ENCODE results near the gene RNF144A.

DNA sequence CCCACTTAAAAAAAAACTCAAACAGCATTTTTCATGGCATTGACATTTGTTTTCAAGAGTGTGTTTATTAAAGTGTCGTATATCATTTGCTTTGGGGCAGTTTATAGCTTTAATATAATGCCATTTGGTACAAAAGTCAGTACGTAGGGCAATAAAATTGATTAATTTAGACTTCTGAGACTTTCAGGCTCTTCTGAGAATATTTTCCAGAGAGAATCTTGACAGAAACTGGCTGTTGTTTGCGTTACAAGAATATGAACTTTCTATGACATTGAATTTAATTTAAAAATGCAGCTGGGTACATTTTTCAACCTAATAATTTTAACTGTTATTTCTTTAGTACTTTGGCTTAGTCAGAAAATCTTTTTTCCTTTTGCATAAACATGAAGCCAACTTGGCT lies 98.9 kb downstream of the RNF144A start:
- TF ChIP-seq, protein P1, sequence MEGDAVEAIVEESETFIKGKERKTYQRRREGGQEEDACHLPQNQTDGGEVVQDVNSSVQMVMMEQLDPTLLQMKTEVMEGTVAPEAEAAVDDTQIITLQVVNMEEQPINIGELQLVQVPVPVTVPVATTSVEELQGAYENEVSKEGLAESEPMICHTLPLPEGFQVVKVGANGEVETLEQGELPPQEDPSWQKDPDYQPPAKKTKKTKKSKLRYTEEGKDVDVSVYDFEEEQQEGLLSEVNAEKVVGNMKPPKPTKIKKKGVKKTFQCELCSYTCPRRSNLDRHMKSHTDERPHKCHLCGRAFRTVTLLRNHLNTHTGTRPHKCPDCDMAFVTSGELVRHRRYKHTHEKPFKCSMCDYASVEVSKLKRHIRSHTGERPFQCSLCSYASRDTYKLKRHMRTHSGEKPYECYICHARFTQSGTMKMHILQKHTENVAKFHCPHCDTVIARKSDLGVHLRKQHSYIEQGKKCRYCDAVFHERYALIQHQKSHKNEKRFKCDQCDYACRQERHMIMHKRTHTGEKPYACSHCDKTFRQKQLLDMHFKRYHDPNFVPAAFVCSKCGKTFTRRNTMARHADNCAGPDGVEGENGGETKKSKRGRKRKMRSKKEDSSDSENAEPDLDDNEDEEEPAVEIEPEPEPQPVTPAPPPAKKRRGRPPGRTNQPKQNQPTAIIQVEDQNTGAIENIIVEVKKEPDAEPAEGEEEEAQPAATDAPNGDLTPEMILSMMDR (IDR thresholded peaks at IDR 0.05), result no peak
- TF ChIP-seq, protein P2, sequence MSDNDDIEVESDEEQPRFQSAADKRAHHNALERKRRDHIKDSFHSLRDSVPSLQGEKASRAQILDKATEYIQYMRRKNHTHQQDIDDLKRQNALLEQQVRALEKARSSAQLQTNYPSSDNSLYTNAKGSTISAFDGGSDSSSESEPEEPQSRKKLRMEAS (CRISPR knock-in tag; IDR thresholded peaks at IDR 0.05), result no peak
- TF ChIP-seq TP53 (CRISPR knock-in tag; IDR thresholded peaks at IDR 0.05) (no peak), ZSCAN18 (CRISPR knock-in tag; IDR thresholded peaks at IDR 0.05) (no peak), SMAD4 (CRISPR knock-in tag; IDR thresholded peaks at IDR 0.05) (no peak), ELF4 (CRISPR knock-in tag; IDR thresholded peaks at IDR 0.05; ENCODE audit: low read depth) (no peak), NFE2L1 (CRISPR knock-in tag; IDR thresholded peaks at IDR 0.05) (no peak)
